Nephron (organoid): ENCODE data around the gene SNUPN.

Experiments
- H3K27ac Mint-ChIP-seq, 3 experiments: 2 replicates each; pipeline ENCODE4 v1.8.0; 2020; ENCODE audit warnings: mixed read lengths in 3 of 3, mild to moderate bottlenecking in 2 of 3, moderate library complexity in 1 of 3
- H3K27me3 Mint-ChIP-seq: 2 replicates; pipeline ENCODE4 v1.8.0; 2021; ENCODE audit warnings: low read depth, mild to moderate bottlenecking, moderate library complexity, mixed read lengths
- H3K36me3 Mint-ChIP-seq: 2 replicates; pipeline ENCODE4 v1.8.0; 2020; ENCODE audit warnings: low read depth, mixed read lengths
- H3K4me1 Mint-ChIP-seq: 2 replicates; pipeline ENCODE4 v1.8.0; 2020; ENCODE audit warnings: mixed read lengths
- H3K4me3 Mint-ChIP-seq, 3 experiments: 2 replicates each; pipeline ENCODE4 v1.8.0; 2020; ENCODE audit warnings: mild to moderate bottlenecking in 3 of 3, mixed read lengths in 3 of 3, moderate library complexity in 2 of 3
- H3K9me3 Mint-ChIP-seq: 2 replicates; pipeline ENCODE4 v1.8.0; 2020; ENCODE audit warnings: mixed read lengths
- TF ChIP-seq, protein P1 (sequence below), 3 experiments: fragments of 200-600 bp; sonication (generic); IDR thresholded peaks; one replicate each; pipeline ENCODE4 v1.5.0; 2021; ENCODE audit warnings: antibody characterized with exemption in 3 of 3; ENCODE audit not compliant: unreplicated experiment in 3 of 3

The SNUPN gene

DNA sequence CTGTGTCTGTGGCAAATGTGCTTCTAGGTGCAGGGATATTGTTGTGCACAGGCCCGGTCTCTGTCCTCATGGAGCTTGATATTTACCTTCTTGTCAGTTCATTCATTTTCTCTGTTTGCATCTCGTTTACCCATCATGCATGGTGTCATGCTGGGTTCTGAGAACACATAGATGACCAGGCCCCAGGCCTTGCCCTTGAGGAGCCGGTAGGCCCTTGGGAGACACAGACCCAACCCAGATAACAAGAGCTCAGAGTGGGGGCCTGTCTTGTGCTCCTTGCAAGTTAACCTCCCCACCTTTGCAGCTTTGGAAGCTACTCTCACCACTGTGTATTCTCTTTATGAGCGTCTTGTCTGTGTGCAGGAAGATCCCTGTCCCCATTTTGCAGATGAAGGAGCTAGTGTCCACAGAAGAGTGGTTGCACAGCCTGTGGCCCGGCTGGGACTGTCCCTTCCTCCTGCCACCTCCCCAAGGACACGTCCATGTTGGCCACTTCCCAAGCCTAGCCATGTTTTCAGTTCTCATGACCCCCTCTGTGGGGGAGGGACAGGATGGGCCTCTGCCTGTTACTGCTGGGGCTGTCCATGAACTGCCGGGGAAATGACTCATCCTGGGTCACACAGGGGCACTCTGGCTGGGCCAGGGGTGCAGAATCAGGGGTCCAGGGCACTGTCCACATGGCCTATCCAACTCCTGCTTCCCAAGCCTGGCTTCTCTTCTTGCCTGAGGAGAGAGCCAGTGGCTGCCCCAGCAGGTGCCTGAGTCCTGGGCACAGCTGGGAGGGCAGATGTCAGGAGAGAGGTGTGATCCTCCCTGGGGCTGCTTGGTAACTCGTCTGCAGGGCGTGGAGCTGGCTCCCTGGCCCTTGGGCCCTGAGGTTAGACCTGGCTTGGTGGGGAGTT, 25.6 kb upstream of the SNUPN start:
- Mint-ChIP-seq H3K4me3 (peak overlapping the region; percentile 95 to 97 (median 96)), H3K4me1 (peaks cover 60% of the 10 kb centered on the region), H3K27me3 (peaks cover 4% of the 10 kb centered on the region), H3K27ac (peak overlapping the region; percentile 7 to 73 (median 62)), H3K9me3 (no peaks in the 10 kb centered on the region), H3K36me3 (peaks cover 21% of the 10 kb centered on the region)
- TF ChIP-seq, protein P1, sequence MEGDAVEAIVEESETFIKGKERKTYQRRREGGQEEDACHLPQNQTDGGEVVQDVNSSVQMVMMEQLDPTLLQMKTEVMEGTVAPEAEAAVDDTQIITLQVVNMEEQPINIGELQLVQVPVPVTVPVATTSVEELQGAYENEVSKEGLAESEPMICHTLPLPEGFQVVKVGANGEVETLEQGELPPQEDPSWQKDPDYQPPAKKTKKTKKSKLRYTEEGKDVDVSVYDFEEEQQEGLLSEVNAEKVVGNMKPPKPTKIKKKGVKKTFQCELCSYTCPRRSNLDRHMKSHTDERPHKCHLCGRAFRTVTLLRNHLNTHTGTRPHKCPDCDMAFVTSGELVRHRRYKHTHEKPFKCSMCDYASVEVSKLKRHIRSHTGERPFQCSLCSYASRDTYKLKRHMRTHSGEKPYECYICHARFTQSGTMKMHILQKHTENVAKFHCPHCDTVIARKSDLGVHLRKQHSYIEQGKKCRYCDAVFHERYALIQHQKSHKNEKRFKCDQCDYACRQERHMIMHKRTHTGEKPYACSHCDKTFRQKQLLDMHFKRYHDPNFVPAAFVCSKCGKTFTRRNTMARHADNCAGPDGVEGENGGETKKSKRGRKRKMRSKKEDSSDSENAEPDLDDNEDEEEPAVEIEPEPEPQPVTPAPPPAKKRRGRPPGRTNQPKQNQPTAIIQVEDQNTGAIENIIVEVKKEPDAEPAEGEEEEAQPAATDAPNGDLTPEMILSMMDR (IDR thresholded peaks at IDR 0.05; ENCODE audit: unreplicated experiment in 3 of 3) = no peak

DNA sequence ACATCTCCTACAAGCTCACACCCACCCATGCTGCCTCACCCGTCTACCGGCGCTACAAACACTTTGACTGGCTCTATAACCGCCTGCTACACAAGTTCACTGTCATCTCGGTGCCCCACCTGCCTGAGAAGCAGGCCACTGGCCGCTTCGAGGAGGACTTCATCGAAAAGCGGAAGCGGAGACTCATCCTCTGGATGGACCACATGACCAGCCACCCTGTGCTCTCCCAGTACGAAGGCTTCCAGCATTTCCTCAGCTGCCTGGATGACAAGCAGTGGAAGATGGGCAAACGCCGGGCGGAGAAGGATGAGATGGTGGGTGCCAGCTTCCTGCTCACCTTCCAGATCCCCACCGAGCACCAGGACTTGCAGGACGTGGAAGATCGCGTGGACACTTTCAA, 24.3 kb upstream of the SNUPN start:
- Mint-ChIP-seq H3K27ac (peak overlapping the region; percentile 1 to 41 (median 12)), H3K36me3 (peaks cover 19% of the 10 kb centered on the region), H3K9me3 (no peaks in the 10 kb centered on the region), H3K4me1 (peaks cover 60% of the 10 kb centered on the region), H3K4me3 (peak overlapping the region; percentile 95 to 97 (median 96)), H3K27me3 (peaks cover 6% of the 10 kb centered on the region)
- TF ChIP-seq, protein P1 (IDR thresholded peaks at IDR 0.05; ENCODE audit: unreplicated experiment in 3 of 3) = no peak

DNA sequence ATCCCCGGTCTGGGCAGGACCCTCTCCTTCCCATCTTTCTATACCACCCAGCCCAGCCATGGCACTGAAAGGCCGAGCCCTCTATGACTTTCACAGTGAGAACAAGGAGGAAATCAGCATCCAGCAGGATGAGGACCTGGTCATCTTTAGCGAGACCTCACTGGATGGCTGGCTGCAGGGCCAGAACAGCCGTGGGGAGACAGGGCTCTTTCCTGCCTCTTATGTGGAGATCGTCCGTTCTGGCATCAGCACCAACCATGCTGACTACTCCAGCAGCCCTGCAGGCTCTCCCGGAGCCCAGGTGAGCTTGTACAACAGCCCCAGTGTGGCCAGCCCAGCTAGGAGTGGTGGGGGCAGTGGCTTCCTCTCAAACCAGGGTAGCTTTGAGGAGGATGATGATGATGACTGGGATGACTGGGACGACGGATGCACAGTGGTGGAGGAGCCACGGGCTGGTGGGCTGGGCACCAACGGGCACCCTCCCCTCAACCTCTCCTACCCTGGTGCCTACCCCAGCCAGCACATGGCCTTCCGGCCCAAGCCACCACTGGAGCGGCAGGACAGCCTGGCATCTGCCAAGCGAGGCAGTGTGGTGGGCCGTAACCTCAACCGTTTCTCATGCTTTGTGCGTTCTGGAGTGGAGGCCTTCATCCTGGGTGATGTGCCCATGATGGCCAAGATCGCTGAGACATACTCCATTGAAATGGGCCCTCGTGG, 23.7 kb upstream of the SNUPN start:
- H3K27ac Mint-ChIP-seq = peak overlapping the region; percentile 86 to 96 (median 94)
- no peaks in the 10 kb centered on the region for H3K9me3 Mint-ChIP-seq
- peaks cover 6% of the 10 kb centered on the region for H3K27me3 Mint-ChIP-seq
- peaks cover 19% of the 10 kb centered on the region for H3K36me3 Mint-ChIP-seq
- H3K4me1 Mint-ChIP-seq = peaks cover 60% of the 10 kb centered on the region
- TF ChIP-seq, protein P1 (IDR thresholded peaks at IDR 0.05; ENCODE audit: unreplicated experiment in 3 of 3) = no peak
- peak overlapping the region; percentile 95 to 97 (median 96) for H3K4me3 Mint-ChIP-seq

DNA sequence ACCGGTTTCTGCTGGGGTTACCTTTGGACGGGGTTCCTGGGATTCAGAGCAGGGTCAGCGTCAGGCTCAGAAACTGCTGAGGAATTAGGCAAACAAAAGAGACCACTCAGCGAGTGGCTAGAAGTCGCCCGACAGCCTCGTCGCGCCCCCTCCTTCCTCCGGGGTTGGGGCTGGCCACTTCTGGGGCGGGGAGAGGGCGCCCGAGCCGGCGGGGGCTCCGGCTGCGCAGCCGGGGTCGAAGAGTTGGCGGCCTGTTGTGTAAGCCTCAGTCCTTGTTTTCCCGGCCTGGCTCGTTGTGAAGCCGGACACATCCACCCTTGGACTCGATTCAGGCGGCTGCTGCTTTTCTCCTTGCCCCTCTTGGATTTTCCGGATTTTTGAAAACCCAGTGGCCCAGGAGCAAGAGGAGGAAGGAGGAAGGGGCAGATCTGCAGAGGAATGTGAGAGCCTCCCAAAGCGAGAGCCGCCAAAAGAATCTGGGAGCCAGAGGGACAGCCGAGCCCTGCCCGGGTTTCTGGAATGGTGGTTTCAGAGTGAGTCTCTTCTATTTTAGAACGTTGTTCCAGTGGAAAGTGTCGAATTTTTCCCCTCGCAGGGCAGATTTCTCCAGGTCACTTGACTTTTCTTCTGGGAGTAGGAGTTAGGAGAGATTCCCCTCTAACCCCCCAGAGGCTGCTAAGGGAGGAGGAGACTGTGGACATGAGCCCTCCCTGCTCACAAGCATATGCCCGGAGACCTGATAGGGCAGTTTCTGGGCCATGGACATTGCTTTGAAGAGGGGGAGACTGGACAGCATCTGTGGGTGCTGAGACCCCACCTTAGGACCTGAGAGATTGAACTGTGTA, 22.9 kb upstream of the SNUPN start:
- Mint-ChIP-seq H3K9me3 (no peaks in the 10 kb centered on the region), H3K36me3 (peaks cover 19% of the 10 kb centered on the region), H3K27me3 (peaks cover 6% of the 10 kb centered on the region), H3K4me1 (peaks cover 57% of the 10 kb centered on the region), H3K4me3 (peak overlapping the region; percentile 95 to 97 (median 96)), H3K27ac (peak overlapping the region; percentile 86 to 96 (median 94))
- TF ChIP-seq, protein P1 (IDR thresholded peaks at IDR 0.05; ENCODE audit: unreplicated experiment in 3 of 3) = no peak

DNA sequence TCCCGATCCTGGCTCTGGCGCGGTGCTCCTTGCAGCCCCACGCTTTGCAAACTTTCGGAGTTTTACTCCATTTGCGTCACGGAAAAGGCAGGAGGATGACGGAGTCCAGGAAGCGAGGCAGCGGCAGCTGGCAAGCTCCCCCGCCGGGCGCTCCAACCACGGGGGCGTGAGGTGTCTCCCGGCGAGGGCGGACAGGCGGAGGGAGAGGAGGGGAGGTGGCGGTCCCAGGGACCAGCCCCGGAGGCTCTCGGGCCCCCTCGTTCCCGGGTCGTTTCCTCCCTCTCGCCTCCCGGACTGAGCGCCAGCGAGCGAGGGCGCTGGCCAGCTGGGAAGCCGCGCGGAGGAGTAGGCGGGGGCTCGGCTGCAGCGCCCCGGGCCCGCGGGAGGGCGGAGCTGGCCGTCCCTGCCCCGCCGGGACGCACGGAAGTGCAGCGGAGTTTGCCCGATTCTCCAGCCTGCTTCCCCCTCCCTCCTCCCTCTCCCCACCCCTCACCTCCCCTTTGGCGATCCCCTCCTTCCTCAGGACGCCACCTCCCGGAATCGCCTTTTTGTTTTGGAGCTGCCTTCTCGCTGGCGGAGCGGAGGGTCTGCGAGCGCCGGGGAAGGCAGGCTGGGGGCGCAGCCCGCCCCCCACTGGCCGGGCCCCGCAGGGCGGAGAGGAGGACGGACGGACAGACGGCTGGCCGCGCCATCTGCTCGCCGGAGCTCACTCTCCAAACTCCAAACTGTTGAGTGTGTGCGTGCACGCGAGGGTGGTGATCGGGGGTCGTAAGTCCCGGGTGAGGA, 22.0 kb upstream of the SNUPN start, which contains the start of gene SNX33:
SNX33 (plus strand) TSS at position 543 of the 786 bp plus-strand sequence. CDS start 1,191 bp downstream, outside the sequence.
- TF ChIP-seq, protein P1 (IDR thresholded peaks at IDR 0.05; ENCODE audit: unreplicated experiment in 3 of 3) = peak; percentile 35 to 59 (median 47)
- peak within 1 kb of the TSS; percentile 86 to 96 (median 94) for H3K27ac Mint-ChIP-seq
- H3K4me3 Mint-ChIP-seq = peak within 1 kb of the TSS; percentile 95 to 97 (median 96)
- H3K36me3 Mint-ChIP-seq = peaks cover 19% of the 10 kb centered on the region
- no peaks in the 10 kb centered on the region for H3K9me3 Mint-ChIP-seq
- H3K27me3 Mint-ChIP-seq = peaks cover 6% of the 10 kb centered on the region
- peaks cover 49% of the 10 kb centered on the region for H3K4me1 Mint-ChIP-seq
